Medulla oblongata (tissue), 1 donor: Measurements from ENCODE around the gene ATRNL1.
"Not testable (repeated sequence)": the region's sequence is repeated elsewhere in the genome, so short reads cannot be mapped to it uniquely, and the experiment has no call there.

Source experiments
- DNase-seq: peaks from one replicate; pipeline ENCODE4 v3.0.0-alpha.2; 2015; ENCODE audit errors: extremely low spot score

The ATRNL1 gene

GRCh38 chr10:115222039-115222438 lies 128.9 kb downstream of the ATRNL1 start:
- DNase-seq, result no peak

GRCh38 chr10:115239761-115240160 lies 146.6 kb downstream of the ATRNL1 start:
- DNase-seq, result no peak

- no peak for DNase-seq
Measured at GRCh38 chr10:115250784-115251183, 157.6 kb downstream of the ATRNL1 start.

- not testable (repeated sequence) for DNase-seq
Measured at GRCh38 chr10:115253765-115254164, 160.6 kb downstream of the ATRNL1 start.

- DNase-seq, result no peak
Measured at GRCh38 chr10:115272482-115272881, 179.3 kb downstream of the ATRNL1 start.

- no peak for DNase-seq
Measured at GRCh38 chr10:115278294-115278693, 185.1 kb downstream of the ATRNL1 start.

GRCh38 chr10:115295213-115295805 lies 202.1 kb downstream of the ATRNL1 start:
- DNase-seq, result no peak

- DNase-seq, result no peak
Measured at GRCh38 chr10:115300080-115300479, 206.9 kb downstream of the ATRNL1 start.

GRCh38 chr10:115319669-115320068 lies 226.5 kb downstream of the ATRNL1 start:
- not testable (repeated sequence) for DNase-seq

- DNase-seq, result no peak
Measured at GRCh38 chr10:115321360-115321759, 228.2 kb downstream of the ATRNL1 start.

GRCh38 chr10:115328331-115328730 lies 235.2 kb downstream of the ATRNL1 start:
- DNase-seq, result no peak

GRCh38 chr10:115335366-115335765 lies 242.2 kb downstream of the ATRNL1 start:
- DNase-seq, result no peak

GRCh38 chr10:115355162-115355760 lies 262.1 kb downstream of the ATRNL1 start:
- DNase-seq, result peak; percentile 4

GRCh38 chr10:115367920-115368319 lies 274.8 kb downstream of the ATRNL1 start:
- DNase-seq, result not testable (repeated sequence)

GRCh38 chr10:115379064-115379463 lies 285.9 kb downstream of the ATRNL1 start:
- no peak for DNase-seq

GRCh38 chr10:115384665-115385064 lies 291.5 kb downstream of the ATRNL1 start:
- DNase-seq, result no peak

- DNase-seq, result no peak
Measured at GRCh38 chr10:115390607-115391006, 297.4 kb downstream of the ATRNL1 start.

GRCh38 chr10:115398026-115398425 lies 304.9 kb downstream of the ATRNL1 start:
- DNase-seq, result no peak

- no peak for DNase-seq
Measured at GRCh38 chr10:115402699-115403098, 309.5 kb downstream of the ATRNL1 start.

GRCh38 chr10:115405838-115406237 lies 312.7 kb downstream of the ATRNL1 start:
- not testable (repeated sequence) for DNase-seq

- DNase-seq, result no peak
Measured at GRCh38 chr10:115409347-115409746, 316.2 kb downstream of the ATRNL1 start.

GRCh38 chr10:115417585-115418265 lies 324.6 kb downstream of the ATRNL1 start:
- peak; percentile 11 for DNase-seq

- no peak for DNase-seq
Measured at GRCh38 chr10:115422624-115423023, 329.5 kb downstream of the ATRNL1 start.
